ENCODE data around the gene TANGO6.
A peak's percentile ranks its signal among the peaks of the same experiment; 100 is the strongest.

TANGO6 gene

GRCh38 chr16:68993885-68994284 lies 150.6 kb downstream of the TANGO6 start:
- DNase-seq = no peak
- H3K36me3 ChIP-seq = no peaks in the 10 kb centered on the region
- no peaks in the 10 kb centered on the region for H3K27me3 ChIP-seq
- no peak for TF ChIP-seq CTCF (IDR thresholded peaks at IDR 0.05; ENCODE audit: low read depth, low read length)
- H3K4me1 ChIP-seq = no peaks in the 10 kb centered on the region
- no peak overlapping the region for H3K4me3 ChIP-seq (ENCODE audit: low read depth, low read length)
- H3K9me3 ChIP-seq = no peaks in the 10 kb centered on the region

- no peak for TF ChIP-seq CTCF (IDR thresholded peaks at IDR 0.05; ENCODE audit: low read depth, low read length)
- H3K36me3 ChIP-seq = no peaks in the 10 kb centered on the region
- no peaks in the 10 kb centered on the region for H3K27me3 ChIP-seq
- no peak for DNase-seq
- no peaks in the 10 kb centered on the region for H3K4me1 ChIP-seq
- H3K4me3 ChIP-seq (ENCODE audit: low read depth, low read length) = no peak overlapping the region
- H3K9me3 ChIP-seq = no peaks in the 10 kb centered on the region
Measured at GRCh38 chr16:68994324-68994723, 151.0 kb downstream of the TANGO6 start.

GRCh38 chr16:68995011-68995504 lies 151.7 kb downstream of the TANGO6 start:
- Histone ChIP-seq H3K27me3 (no peaks in the 10 kb centered on the region), H3K36me3 (no peaks in the 10 kb centered on the region), H3K4me1 (no peaks in the 10 kb centered on the region), H3K9me3 (no peaks in the 10 kb centered on the region), H3K4me3 (ENCODE audit: low read depth, low read length) (no peak overlapping the region)
- DNase-seq = peak; percentile 38
- peak; percentile 70 for TF ChIP-seq CTCF (IDR thresholded peaks at IDR 0.05; ENCODE audit: low read depth, low read length)

- Histone ChIP-seq H3K36me3 (no peaks in the 10 kb centered on the region), H3K4me3 (ENCODE audit: low read depth, low read length) (no peak overlapping the region), H3K4me1 (no peaks in the 10 kb centered on the region), H3K27me3 (no peaks in the 10 kb centered on the region), H3K9me3 (no peaks in the 10 kb centered on the region; the same call in 1 of the 2 replicates)
- DNase-seq = no peak
- no peak for TF ChIP-seq CTCF (IDR thresholded peaks at IDR 0.05; ENCODE audit: low read depth, low read length)
Measured at GRCh38 chr16:68997564-68997963, 154.2 kb downstream of the TANGO6 start.

GRCh38 chr16:68999114-68999513 lies 155.8 kb downstream of the TANGO6 start:
- Histone ChIP-seq H3K9me3 (no peaks in the 10 kb centered on the region; the same call in 1 of the 2 replicates), H3K4me1 (no peaks in the 10 kb centered on the region)

More at GRCh38 chr16:68999114-68999513, 155.8 kb downstream of the TANGO6 start:
- H3K4me3 ChIP-seq (ENCODE audit: low read depth, low read length) = no peak overlapping the region
- H3K36me3 ChIP-seq = no peaks in the 10 kb centered on the region
- DNase-seq = no peak
- no peak for TF ChIP-seq CTCF (IDR thresholded peaks at IDR 0.05; ENCODE audit: low read depth, low read length)
- H3K27me3 ChIP-seq = no peaks in the 10 kb centered on the region

All from BE2C (cell line).